ENCODE results near the gene GTF2E1.

DNA sequence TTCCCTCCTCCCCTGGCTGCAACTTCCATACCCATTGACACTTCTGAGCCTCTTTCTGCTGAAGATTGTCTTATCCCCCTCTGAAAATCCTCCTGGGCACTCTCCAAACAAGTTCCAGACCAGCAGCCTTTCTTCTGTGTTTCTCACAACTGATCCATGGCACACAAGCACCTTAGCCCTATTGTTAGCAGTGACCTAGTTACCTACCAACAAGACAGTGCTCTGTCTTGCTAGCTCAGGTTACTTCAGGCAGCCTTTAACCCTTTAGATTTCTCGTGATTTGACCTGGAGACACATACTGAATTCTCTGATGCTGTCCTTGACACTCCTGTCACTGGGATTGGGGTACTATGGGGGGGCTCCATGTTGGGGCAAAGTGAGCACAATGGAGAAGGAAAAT is 82.1 kb downstream of the GTF2E1 start:
- TF ChIP-seq, protein P1, sequence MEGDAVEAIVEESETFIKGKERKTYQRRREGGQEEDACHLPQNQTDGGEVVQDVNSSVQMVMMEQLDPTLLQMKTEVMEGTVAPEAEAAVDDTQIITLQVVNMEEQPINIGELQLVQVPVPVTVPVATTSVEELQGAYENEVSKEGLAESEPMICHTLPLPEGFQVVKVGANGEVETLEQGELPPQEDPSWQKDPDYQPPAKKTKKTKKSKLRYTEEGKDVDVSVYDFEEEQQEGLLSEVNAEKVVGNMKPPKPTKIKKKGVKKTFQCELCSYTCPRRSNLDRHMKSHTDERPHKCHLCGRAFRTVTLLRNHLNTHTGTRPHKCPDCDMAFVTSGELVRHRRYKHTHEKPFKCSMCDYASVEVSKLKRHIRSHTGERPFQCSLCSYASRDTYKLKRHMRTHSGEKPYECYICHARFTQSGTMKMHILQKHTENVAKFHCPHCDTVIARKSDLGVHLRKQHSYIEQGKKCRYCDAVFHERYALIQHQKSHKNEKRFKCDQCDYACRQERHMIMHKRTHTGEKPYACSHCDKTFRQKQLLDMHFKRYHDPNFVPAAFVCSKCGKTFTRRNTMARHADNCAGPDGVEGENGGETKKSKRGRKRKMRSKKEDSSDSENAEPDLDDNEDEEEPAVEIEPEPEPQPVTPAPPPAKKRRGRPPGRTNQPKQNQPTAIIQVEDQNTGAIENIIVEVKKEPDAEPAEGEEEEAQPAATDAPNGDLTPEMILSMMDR (IDR thresholded peaks at IDR 0.05) = no peak
- no peak for TF ChIP-seq POLR2AphosphoS5 (IDR thresholded peaks at IDR 0.05)

All from suprapubic skin (tissue), 3 donors.